Thymus (tissue), 11 donors: Measurements from ENCODE around the gene EZH2. TPM values are rescaled to one million over a fixed set of nuclear protein-coding genes. Genes with fewer than 3 reads are reported as not detected.

Experiments used
- DNase-seq, 9 donors: peaks; one replicate each; pipeline ENCODE4 v3.0.0-alpha.2; 2013; ENCODE audit warnings: low spot score in 9 of 9, low read depth in 6 of 9, missing footprints in 1 of 9
- H3K27ac ChIP-seq, 2 donors: one replicate each; pipeline ENCODE4 v1.5.1; 2013; ENCODE audit warnings: control low read depth in 1 of 2, low read depth in 1 of 2, low read length in 1 of 2, mild to moderate bottlenecking in 1 of 2, moderate library complexity in 1 of 2
- H3K27me3 ChIP-seq, 2 donors: one replicate each; pipeline ENCODE4 v1.5.1; 2013; ENCODE audit warnings: low read length in 1 of 2; ENCODE audit not compliant: control insufficient read depth in 2 of 2, insufficient read depth in 1 of 2
- H3K36me3 ChIP-seq, 2 donors: one replicate each; pipeline ENCODE4 v1.5.1; 2013; ENCODE audit warnings: low read length in 1 of 2, mild to moderate bottlenecking in 1 of 2, moderate library complexity in 1 of 2; ENCODE audit not compliant: control insufficient read depth in 2 of 2, insufficient read depth in 2 of 2
- H3K4me1 ChIP-seq, 2 donors: one replicate each; pipeline ENCODE4 v1.5.1; 2013; ENCODE audit warnings: low read length in 2 of 2; ENCODE audit not compliant: control insufficient read depth in 2 of 2, insufficient read depth in 2 of 2
- H3K4me3 ChIP-seq, 2 donors: one replicate each; pipeline ENCODE4 v1.5.1; 2013; ENCODE audit warnings: low read length in 2 of 2, control low read depth in 1 of 2, mild to moderate bottlenecking in 1 of 2
- H3K9me3 ChIP-seq, 2 donors: one replicate each; pipeline ENCODE4 v1.5.1; 2013; ENCODE audit warnings: low read length in 1 of 2, mild to moderate bottlenecking in 1 of 2; ENCODE audit not compliant: control insufficient read depth in 2 of 2, insufficient read depth in 1 of 2
- WGBS: extraction: QIAGEN DNeasy Blood & Tissue Kit; methylation state at CpG from one replicate; pipeline ENCODE4 v1.1.7; 2013; 5-methylcytosine and 5-hydroxymethylcytosine counted together
- polyA plus RNA-seq: library from polyadenylated mRNA; stranded (reverse); fragments of 200-250 nt; gene quantifications from one replicate; pipeline ENCODE4 v1.2.3, GENCODE V29; 2013
- total RNA-seq: library from RNA; stranded (reverse); fragments of 120-200 nt; gene quantifications from one replicate; pipeline ENCODE4 v1.2.4, GENCODE V29; 2013
- donor health status: healthy.

The EZH2 gene
- total and polyA plus RNA-seq, 2 donors: 23.4 to 36.0 TPM

DNA sequence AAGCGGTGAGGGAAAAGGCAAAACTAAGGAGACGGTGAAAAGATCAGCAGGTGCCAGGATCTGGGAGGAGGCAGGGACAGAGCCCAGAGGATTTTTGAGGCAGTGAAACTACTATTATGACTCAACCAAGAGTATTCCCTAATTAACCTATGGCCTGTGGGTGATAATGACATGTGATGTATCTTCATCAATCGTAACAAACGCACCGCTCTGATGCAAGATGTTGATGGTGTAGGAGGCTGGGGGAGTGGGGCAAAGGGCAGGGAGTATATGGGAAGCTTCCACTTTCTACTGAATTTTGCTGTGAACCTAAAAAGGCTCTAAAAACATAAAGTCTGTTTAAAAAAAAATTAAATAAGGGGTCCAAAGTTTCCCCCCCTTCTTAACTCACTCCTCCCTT lies 25.5 kb upstream of the EZH2 start:
- H3K36me3 ChIP-seq: no peaks in the 10 kb centered on the region
- no peak overlapping the region for H3K4me3 ChIP-seq
- H3K9me3 ChIP-seq: no peaks in the 10 kb centered on the region
- H3K27ac ChIP-seq: no peak overlapping the region
- no peaks in the 10 kb centered on the region for H3K27me3 ChIP-seq
- 97% methylated on average over 5 of the region's 5 CpGs for WGBS
- peaks cover 4 to 15% of the 10 kb centered on the region in 2 donors for H3K4me1 ChIP-seq
- DNase-seq: no peak

DNA sequence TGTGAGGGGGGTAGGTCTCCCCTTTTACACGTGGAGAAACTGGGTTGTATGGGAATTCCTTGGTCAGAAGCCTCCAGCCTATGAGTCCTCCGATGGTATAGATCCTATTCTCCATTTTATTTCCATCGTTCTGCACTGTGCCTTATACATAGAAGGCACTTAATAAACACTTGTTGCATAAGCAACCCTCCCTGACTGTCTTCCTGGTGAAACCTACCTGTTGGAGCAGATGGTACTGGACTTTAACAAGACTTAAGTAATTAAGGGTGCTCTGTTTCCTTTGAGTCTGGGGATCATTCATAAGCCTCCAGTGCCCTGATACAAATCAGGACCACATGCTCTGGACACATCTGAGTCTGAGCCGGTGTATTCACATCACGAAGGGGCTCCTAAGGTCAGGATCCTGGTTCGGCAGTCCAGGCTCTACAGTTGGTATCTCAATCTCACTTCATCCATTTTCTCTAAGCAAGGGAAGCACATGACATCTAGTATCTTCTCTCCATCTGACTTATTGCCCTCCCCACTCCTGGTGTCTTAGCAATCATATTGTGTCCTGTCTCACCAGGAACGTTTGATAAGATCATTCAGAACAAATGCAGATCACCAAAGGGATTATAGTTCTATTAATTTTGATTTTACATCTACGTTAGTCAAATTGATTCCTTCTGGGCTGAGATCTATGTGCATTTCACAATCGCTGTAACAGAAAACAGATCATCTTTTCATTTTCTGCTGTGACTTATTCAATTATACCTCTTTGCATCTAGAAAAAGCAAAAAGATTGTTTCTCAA lies 22.8 kb upstream of the EZH2 start:
- Histone ChIP-seq H3K27ac (no peak overlapping the region), H3K9me3 (no peaks in the 10 kb centered on the region), H3K27me3 (no peaks in the 10 kb centered on the region), H3K4me1 (peaks cover 0 to 3% of the 10 kb centered on the region in 2 donors), H3K36me3 (no peaks in the 10 kb centered on the region), H3K4me3 (no peak overlapping the region)
- DNase-seq: no peak
- 93% methylated on average over 9 of the region's 9 CpGs for WGBS

DNA sequence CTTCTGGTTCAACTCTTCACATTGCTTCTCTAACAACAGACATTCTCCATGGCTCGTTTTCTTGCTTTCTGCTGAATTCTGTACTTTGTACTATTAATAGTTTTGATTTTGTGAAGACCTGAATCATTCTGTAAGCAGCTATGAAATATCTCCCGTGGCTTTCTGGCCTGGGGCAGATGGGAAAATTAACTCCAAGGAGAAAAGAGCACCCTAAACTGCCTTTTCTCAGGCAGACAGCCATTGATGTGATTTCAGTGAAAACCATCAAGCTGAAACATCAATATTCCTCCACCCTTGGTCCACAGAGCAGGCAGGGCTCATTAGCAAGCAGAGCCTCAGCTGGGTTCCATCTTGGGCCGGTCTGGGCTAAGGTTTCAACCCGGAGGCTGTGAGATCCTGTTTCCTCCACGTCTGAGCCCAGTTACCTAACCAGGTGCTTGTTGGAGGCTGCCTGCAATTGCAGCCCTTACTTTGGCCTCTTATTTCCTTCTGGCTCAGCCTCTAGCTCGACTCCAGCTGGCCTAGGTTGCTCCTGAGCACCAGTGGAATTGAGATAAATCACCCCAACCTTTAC lies 21.1 kb upstream of the EZH2 start:
- Histone ChIP-seq H3K27me3 (no peaks in the 10 kb centered on the region), H3K27ac (no peak overlapping the region), H3K9me3 (no peaks in the 10 kb centered on the region), H3K4me3 (no peak overlapping the region), H3K36me3 (no peaks in the 10 kb centered on the region), H3K4me1 (no peaks in the 10 kb centered on the region)
- no peak for DNase-seq
- WGBS: 74% methylated on average over 6 of the region's 6 CpGs

DNA sequence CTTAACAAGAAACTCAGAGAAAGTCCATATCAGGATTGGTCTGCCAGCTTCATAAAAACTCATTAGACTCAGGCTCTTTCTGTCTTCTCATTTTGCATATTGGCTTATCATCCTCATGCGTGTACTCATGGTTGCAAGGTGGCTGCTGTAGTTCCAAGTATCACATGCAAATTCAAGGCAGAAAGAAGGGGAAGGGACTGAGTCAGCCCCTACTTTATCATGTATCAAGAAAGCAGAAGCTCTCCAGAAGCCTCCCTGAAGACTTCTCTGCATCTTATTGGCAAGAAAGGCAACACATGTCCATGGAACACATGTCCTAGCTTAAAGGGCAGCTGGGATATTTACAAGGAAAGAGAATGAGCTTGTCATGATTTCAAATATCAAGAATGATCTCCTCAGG lies 19.4 kb upstream of the EZH2 start:
- no peak overlapping the region for H3K4me3 ChIP-seq
- WGBS: 99% methylated on average over 1 of the region's 1 CpG
- no peak overlapping the region for H3K27ac ChIP-seq
- no peaks in the 10 kb centered on the region for H3K36me3 ChIP-seq
- no peak for DNase-seq
- no peaks in the 10 kb centered on the region for H3K9me3 ChIP-seq
- no peaks in the 10 kb centered on the region for H3K4me1 ChIP-seq
- H3K27me3 ChIP-seq: no peaks in the 10 kb centered on the region

DNA sequence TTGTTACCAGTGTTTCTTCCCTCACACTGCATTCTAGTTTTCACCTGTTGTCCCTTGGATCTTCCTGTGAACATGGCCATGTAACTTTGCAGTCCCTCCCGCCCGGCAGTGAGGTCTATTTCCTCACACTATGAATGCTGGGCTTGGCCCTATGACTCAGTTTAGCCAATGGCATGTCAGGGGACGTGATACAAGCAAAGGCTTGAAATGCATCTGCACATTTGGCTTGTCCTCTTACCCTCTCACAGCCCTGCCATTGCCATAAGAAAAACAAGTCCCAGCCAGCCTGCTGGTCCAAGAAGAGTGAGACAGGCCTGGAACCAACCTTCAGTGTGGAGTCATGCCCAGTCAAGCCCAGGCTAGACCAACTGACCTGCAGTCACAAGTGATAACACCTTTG lies 17.1 kb upstream of the EZH2 start:
- WGBS: 97% methylated on average over 3 of the region's 3 CpGs
- no peak for DNase-seq
- H3K27me3 ChIP-seq: no peaks in the 10 kb centered on the region
- H3K36me3 ChIP-seq: no peaks in the 10 kb centered on the region
- H3K4me3 ChIP-seq: no peak overlapping the region
- no peaks in the 10 kb centered on the region for H3K4me1 ChIP-seq
- no peak overlapping the region for H3K27ac ChIP-seq
- no peaks in the 10 kb centered on the region for H3K9me3 ChIP-seq

DNA sequence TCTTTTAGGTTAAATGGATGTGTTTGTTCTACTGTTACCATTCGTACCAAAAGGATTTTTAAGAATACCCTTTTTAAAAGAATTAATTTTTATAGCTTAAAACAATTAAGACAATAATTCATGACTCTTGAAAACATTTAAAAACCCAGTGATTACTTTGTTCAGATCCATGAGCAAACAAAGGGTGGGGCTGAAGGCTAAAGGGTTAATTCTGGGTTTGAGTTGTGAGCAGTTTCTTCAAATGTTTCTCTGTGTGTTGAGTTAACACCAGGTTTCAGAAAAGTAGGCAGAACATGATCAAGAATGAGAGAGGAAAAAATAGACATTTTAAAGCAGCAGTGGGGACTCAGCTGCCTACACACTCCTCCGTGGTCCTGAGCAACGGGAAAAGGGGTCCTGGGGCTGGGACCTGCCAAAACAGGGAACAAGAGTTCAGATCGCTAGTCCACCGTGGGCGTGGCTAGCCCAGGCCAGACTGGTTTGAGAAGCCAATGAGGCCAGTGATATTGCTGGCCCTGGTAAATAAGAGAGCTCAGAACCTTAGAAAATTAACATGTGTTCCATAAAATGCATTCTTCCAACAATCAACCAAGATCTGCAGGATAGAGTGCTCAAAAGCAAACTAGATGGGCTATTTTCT lies 14.9 kb upstream of the EZH2 start:
- no peaks in the 10 kb centered on the region for H3K27me3 ChIP-seq
- no peak overlapping the region for H3K27ac ChIP-seq
- 88% methylated on average over 6 of the region's 6 CpGs for WGBS

DNA sequence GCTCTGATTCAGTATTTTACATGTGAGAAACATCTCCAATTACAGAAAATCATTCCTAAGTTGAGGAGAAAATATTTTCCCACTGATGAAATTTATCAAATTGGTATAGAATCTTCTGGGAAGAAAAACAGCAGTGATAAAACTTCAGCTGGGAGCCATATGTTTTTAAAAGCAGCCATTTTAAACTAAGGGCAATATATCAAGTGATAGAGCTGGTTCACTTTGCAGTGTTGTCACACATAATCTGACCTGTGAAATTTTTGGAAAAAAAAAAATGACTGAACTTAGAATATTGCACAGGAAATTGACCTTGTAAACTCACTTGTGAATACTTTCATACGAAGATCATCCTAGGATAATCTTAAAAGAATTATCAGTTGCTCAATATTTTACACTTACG lies 10.5 kb upstream of the EZH2 start:
- H3K36me3 ChIP-seq: no peaks in the 10 kb centered on the region
- H3K9me3 ChIP-seq: no peaks in the 10 kb centered on the region
- no peak overlapping the region for H3K4me3 ChIP-seq
- no peaks in the 10 kb centered on the region for H3K4me1 ChIP-seq
- no peak overlapping the region for H3K27ac ChIP-seq
- no peaks in the 10 kb centered on the region for H3K27me3 ChIP-seq
- DNase-seq: no peak
- WGBS: 94% methylated on average over 2 of the region's 2 CpGs

More for the DNA sequence above, 14.9 kb upstream of the EZH2 start:
- Histone ChIP-seq H3K4me1 (no peaks in the 10 kb centered on the region), H3K9me3 (no peaks in the 10 kb centered on the region), H3K36me3 (no peaks in the 10 kb centered on the region), H3K4me3 (no peak overlapping the region)
- DNase-seq: no peak

DNA sequence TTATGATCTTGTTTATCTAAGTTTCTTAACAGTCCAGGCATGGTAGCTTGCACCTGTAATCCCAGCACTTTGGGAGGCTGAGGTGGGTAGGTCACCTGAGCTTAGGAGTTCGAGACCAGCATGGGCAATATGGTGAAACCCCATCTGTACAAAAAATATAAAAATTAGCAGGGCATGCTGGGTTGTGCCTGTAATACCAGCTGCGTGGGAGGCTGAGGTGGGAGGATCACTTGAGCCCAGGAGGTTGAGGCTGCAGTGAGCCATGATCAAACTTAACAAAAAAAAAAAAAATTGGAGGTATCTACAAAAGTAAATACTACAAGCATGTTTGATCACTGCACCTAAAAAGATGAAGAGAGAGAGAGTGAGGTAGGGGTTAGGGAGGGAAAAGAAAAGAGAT lies 9.0 kb upstream of the EZH2 start:
- WGBS: 93% methylated on average over 2 of the region's 2 CpGs
- no peak overlapping the region for H3K27ac ChIP-seq
- no peak for DNase-seq

DNA sequence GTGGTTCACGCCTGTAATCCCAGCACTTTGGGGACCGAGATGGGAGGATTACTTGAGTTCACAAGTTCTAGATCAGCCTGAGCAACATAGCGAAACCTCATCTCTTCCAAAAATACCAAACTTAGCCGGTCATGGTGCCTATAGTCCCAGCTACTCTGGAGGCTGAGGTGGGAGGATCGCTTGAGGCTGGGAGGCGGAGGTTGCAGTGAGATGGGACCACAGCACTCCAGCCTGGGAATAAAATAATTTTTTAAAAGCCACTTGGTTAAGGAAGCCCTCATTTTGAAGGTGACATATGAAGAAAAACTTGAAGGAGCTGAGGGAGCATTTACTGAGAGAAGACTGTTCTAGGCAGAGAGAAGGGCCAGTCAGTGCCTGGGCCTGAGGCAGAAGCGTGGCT lies 4.2 kb upstream of the EZH2 start:
- H3K4me3 ChIP-seq: no peak overlapping the region
- DNase-seq: no peak
- no peaks in the 10 kb centered on the region for H3K9me3 ChIP-seq
- no peak overlapping the region for H3K27ac ChIP-seq
- H3K4me1 ChIP-seq: peaks cover 0 to 4% of the 10 kb centered on the region in 2 donors
- 99% methylated on average over 7 of the region's 7 CpGs for WGBS
- no peaks in the 10 kb centered on the region for H3K36me3 ChIP-seq
- H3K27me3 ChIP-seq: no peaks in the 10 kb centered on the region

More for the DNA sequence above, 9.0 kb upstream of the EZH2 start:
- no peaks in the 10 kb centered on the region for H3K4me1 ChIP-seq
- no peaks in the 10 kb centered on the region for H3K27me3 ChIP-seq
- H3K36me3 ChIP-seq: no peaks in the 10 kb centered on the region
- no peak overlapping the region for H3K4me3 ChIP-seq
- no peaks in the 10 kb centered on the region for H3K9me3 ChIP-seq
